Effector memory CD4-positive, alpha-beta T cell (primary cell): ENCODE data around the gene IVNS1ABP.

Source experiments
- DNase-seq, 3 donors: peaks; one replicate each; pipeline ENCODE4 v3.0.0-alpha.2; 2020
- H3K27ac ChIP-seq: 2 replicates; pipeline ENCODE4 v1.7.0; 2013; ENCODE audit warnings: mild to moderate bottlenecking, low read length, moderate library complexity; ENCODE audit not compliant: insufficient read depth, poor library complexity, severe bottlenecking
- H3K27me3 ChIP-seq: replicated peaks from 2 replicates; pipeline ENCODE4 v1.7.0; 2013; ENCODE audit warnings: mild to moderate bottlenecking, low read length; ENCODE audit not compliant: insufficient read depth, control insufficient read depth, poor library complexity, severe bottlenecking
- H3K36me3 ChIP-seq: 2 replicates; pipeline ENCODE4 v1.7.0; 2013; ENCODE audit warnings: mild to moderate bottlenecking, low read length, moderate library complexity; ENCODE audit not compliant: control insufficient read depth, insufficient read depth
- H3K4me1 ChIP-seq: 2 replicates; pipeline ENCODE4 v1.7.0; 2013; ENCODE audit warnings: low read length, mild to moderate bottlenecking; ENCODE audit not compliant: control insufficient read depth, insufficient read depth, poor library complexity, severe bottlenecking
- H3K4me3 ChIP-seq: 2 replicates; pipeline ENCODE4 v1.7.0; 2013; ENCODE audit warnings: low read length, low read depth, mild to moderate bottlenecking; ENCODE audit not compliant: insufficient read depth, poor library complexity, severe bottlenecking
- H3K9me3 ChIP-seq: 2 replicates; pipeline ENCODE4 v1.7.0; 2013; ENCODE audit warnings: mild to moderate bottlenecking, low read length, moderate library complexity; ENCODE audit not compliant: control insufficient read depth

Gene IVNS1ABP

GRCh38 chr1:185317886-185318310, 855 bp upstream of the IVNS1ABP start:
- peak; percentile 61 to 69 (median 69) for DNase-seq
- Histone ChIP-seq H3K36me3 (no peaks in the 10 kb centered on the region), H3K9me3 (no peaks in the 10 kb centered on the region), H3K27ac (peak overlapping the region; percentile 98), H3K4me1 (peaks cover 21% of the 10 kb centered on the region), H3K27me3 (no peaks in the 10 kb centered on the region), H3K4me3 (peak overlapping the region; percentile 48)

DNA sequence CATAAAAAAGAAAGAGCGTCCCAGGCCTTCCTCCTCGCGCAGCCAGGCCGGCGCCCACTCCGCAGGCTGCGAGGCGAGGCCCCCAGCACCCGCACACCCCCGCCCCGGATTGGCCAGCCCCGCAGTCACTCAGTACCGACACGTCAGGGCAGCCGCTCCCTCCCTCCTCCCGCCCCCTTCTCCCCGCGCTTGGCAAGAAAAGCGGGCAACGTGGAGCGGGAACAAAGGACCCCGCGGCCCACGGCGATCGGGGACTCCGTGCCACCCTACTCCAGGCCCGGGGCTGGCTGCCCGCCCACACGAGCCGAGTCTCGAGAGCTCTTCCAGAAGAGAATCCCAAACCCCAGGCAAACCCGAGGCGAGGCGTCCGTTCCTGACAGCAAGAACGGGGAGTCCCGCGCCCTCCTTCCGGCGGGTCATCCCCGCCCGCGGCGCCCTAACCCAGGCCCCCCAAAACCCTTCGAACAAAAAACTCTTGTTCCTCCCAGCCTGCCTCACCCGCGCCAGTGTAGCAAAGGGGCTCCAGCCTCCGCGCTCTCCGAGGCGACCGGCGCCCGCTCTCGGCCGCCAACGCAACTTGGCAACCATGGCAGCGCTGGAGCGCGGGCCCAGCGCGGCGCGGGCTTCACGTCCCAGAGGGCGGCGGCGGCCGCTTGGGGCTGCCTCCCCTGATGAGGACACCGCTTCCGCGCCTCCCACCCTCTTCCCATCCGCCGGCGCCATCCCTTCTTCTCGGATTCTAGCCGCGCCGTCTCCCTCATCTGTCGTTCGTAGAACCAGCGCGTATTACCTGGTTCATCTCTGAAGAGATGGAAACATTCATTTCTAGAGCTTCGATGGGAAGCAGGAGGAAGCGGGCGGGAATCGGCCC, 645 bp downstream of the IVNS1ABP start:
- Histone ChIP-seq H3K36me3 (no peaks in the 10 kb centered on the region), H3K27ac (peak overlapping the region; percentile 98), H3K4me3 (peak overlapping the region; percentile 98), H3K27me3 (no peaks in the 10 kb centered on the region), H3K4me1 (peaks cover 28% of the 10 kb centered on the region), H3K9me3 (no peaks in the 10 kb centered on the region)
- peak; percentile 74 to 85 (median 83) for DNase-seq

GRCh38 chr1:185315445-185316071, 1.5 kb downstream of the IVNS1ABP start:
- Histone ChIP-seq H3K27ac (peak overlapping the region; percentile 98), H3K36me3 (peaks cover 7% of the 10 kb centered on the region), H3K27me3 (no peaks in the 10 kb centered on the region), H3K4me1 (peaks cover 28% of the 10 kb centered on the region), H3K9me3 (no peaks in the 10 kb centered on the region), H3K4me3 (peak overlapping the region; percentile 98)
- peak in 1 of 3 donors; percentile 7 for DNase-seq

GRCh38 chr1:185314411-185314810, 2.6 kb downstream of the IVNS1ABP start:
- H3K4me1 ChIP-seq, result peaks cover 28% of the 10 kb centered on the region
- peak overlapping the region; percentile 98 for H3K4me3 ChIP-seq
- no peak for DNase-seq
- H3K27ac ChIP-seq, result no peak overlapping the region
- peaks cover 15% of the 10 kb centered on the region for H3K36me3 ChIP-seq
- no peaks in the 10 kb centered on the region for H3K27me3 ChIP-seq
- no peaks in the 10 kb centered on the region for H3K9me3 ChIP-seq

DNA sequence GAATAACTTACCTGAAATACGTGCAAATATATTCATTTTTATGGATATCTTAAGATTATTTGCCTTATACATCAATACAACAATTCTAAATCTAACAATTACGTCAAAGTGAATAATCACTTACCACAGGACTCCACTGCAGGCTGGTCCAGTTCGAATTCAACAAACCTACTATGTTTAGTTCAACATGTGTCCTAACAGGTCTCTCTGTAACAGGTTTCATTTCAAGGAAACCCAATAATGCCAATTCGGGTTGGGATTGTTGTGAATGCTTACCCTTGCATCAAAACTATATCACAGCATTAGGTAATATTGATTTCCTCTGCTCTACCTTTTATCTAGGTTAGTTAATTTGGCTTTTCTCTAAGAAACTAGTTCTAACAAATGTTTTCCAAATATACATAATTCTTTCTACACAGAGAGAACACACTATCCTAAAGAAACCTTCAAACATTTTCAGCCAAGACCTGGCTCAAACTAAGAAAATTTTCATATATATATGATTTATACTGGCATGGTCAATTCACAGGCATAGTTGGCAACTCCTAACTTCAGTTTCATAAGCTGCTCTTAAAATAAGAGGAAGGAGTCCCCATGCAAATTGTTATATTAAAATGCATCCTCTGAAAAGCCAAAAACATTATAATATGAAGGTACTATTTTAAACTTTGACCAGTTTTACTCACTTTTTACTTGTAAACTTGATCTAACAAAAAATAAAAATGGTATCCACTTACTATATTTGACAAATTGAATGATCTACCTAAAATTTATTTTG, 4.5 kb downstream of the IVNS1ABP start:
- peaks cover 33% of the 10 kb centered on the region for H3K36me3 ChIP-seq
- H3K4me3 ChIP-seq, result no peak overlapping the region
- peaks cover 28% of the 10 kb centered on the region for H3K4me1 ChIP-seq
- no peaks in the 10 kb centered on the region for H3K27me3 ChIP-seq
- H3K9me3 ChIP-seq, result no peaks in the 10 kb centered on the region
- no peak overlapping the region for H3K27ac ChIP-seq
- no peak for DNase-seq

DNA sequence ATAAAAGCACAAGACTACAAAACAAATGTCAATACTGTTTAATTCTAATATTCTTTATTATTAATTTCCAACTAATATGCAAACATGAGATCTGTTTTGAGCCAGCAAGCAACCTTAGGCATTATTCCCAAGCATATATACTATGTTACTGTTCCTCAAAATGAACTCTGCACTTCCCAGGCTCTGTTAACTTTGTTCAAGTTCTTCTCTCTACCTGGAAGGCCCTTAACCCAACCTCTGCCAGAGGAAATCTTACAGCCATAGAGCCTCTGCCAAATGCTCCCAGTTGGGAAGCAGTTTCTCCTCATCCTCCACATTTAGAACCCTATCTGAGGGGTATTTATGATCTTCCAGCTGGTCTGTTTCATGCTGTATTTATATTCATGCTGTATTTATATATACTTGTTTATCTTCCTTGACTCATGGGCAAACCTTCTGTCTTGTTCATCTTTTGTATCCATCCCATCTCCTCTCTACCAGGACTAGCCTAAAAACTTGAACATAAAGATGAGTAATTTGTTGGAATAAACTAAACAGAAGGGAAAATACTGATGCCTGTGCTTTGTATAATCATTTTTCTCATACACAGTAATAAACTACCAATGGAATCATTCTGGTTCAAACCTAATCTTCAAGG, 5.3 kb downstream of the IVNS1ABP start:
- no peak for DNase-seq
- Histone ChIP-seq H3K27me3 (no peaks in the 10 kb centered on the region), H3K36me3 (peaks cover 42% of the 10 kb centered on the region), H3K9me3 (no peaks in the 10 kb centered on the region), H3K4me1 (peaks cover 28% of the 10 kb centered on the region), H3K27ac (no peak overlapping the region), H3K4me3 (no peak overlapping the region)

GRCh38 chr1:185309566-185309965, 7.5 kb downstream of the IVNS1ABP start:
- Histone ChIP-seq H3K4me3 (no peak overlapping the region), H3K27ac (no peak overlapping the region), H3K36me3 (peaks cover 62% of the 10 kb centered on the region), H3K27me3 (no peaks in the 10 kb centered on the region), H3K4me1 (peaks cover 22% of the 10 kb centered on the region), H3K9me3 (no peaks in the 10 kb centered on the region)
- DNase-seq, result no peak

- H3K9me3 ChIP-seq, result no peaks in the 10 kb centered on the region
- H3K4me3 ChIP-seq, result no peak overlapping the region
- peaks cover 8% of the 10 kb centered on the region for H3K4me1 ChIP-seq
- no peaks in the 10 kb centered on the region for H3K27me3 ChIP-seq
- no peak overlapping the region for H3K27ac ChIP-seq
- H3K36me3 ChIP-seq, result peaks cover 75% of the 10 kb centered on the region
- DNase-seq, result no peak
Observed at GRCh38 chr1:185308126-185308525, 8.9 kb downstream of the IVNS1ABP start.

DNA sequence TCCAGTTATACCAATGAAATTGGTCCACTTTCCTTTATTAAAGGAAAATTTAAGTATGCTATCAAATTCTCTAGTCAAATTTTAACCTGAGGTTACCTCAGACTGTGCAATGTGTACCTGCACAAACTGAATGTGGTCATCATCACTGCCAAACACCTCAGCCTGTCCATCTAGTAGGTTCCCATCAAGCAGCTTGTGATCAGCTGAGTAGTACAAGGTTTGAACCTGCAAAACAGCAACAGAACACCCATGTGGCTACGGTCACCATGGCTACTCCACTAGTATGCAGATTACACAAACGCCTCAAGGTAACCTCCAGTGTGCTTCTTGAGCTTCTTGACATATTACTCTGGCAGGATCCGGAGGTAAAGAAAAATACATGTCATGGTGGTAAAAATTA, 11.6 kb downstream of the IVNS1ABP start:
- H3K27ac ChIP-seq, result no peak overlapping the region
- peaks cover 91% of the 10 kb centered on the region for H3K36me3 ChIP-seq
- H3K27me3 ChIP-seq, result no peaks in the 10 kb centered on the region
- H3K4me1 ChIP-seq, result no peaks in the 10 kb centered on the region
- H3K9me3 ChIP-seq, result no peaks in the 10 kb centered on the region
- no peak overlapping the region for H3K4me3 ChIP-seq
- no peak for DNase-seq
